Measurements from ENCODE around the gene AP3S1. TPM values are rescaled to one million over a fixed set of nuclear protein-coding genes. Genes with fewer than 3 reads are reported as not detected.
"Not testable (repeated sequence)": the region's sequence is repeated elsewhere in the genome, so short reads cannot be mapped to it uniquely, and the experiment has no call there.

The AP3S1 gene
- total RNA-seq, 1 donor from 2014 or later: 133 TPM

DNA sequence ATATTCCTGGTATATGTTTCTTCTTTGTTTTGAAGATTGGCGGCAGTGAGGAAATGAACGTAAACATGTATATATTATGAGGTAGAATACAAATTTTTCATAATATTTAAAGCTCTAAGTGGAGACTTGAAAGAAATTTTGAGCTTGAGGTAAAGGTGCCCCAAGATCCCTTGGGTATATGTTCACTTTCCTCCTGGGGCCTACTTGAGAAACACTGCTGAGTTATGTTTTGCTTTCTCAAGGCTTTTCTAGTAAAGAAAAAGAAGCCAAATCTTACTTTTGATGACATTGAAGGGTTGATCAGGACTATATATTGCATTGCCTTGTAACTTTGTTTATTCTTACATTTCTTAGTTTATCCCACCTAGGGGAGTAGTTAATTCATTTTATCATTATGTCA is 30.7 kb downstream of the AP3S1 start:
- H3K9me3 Mint-ChIP-seq (ENCODE audit: low read depth): no peaks in the 10 kb centered on the region
- no peak for DNase-seq (ENCODE audit: low spot score)
- H3K36me3 Mint-ChIP-seq (ENCODE audit: low read depth): peaks cover 20% of the 10 kb centered on the region
- no peak for TF ChIP-seq CTCF (IDR thresholded peaks at IDR 0.05)
- no peak overlapping the region for H3K27ac Mint-ChIP-seq (ENCODE audit: unreplicated experiment)
- H3K4me3 Mint-ChIP-seq (ENCODE audit: unreplicated experiment): no peak overlapping the region
- H3K4me1 Mint-ChIP-seq (ENCODE audit: low read depth): peaks cover 28% of the 10 kb centered on the region
- no peaks in the 10 kb centered on the region for H3K27me3 Mint-ChIP-seq (ENCODE audit: low read depth)

DNA sequence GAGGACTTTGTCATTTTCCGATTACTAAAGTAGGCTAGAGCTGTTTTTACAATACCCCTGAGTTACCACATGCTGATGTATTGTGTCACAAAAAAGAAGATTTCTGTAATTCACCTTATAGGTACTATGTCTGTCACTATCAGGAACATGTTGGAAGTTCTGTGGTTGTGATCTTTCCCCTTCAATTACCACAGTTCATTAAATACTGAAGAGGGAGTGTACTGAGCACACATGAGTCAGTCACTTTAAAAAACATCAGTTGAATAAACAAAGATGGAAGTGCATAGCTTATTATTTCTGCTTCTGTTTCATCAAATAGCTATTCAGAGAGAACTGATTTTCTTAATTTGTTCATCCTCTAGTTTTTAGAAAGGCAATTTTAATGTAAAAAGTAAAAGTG is 31.7 kb downstream of the AP3S1 start:
- Mint-ChIP-seq H3K36me3 (ENCODE audit: low read depth) (peaks cover 24% of the 10 kb centered on the region), H3K9me3 (ENCODE audit: low read depth) (no peaks in the 10 kb centered on the region), H3K27me3 (ENCODE audit: low read depth) (no peaks in the 10 kb centered on the region), H3K4me1 (ENCODE audit: low read depth) (peaks cover 21% of the 10 kb centered on the region), H3K4me3 (ENCODE audit: unreplicated experiment) (no peak overlapping the region), H3K27ac (ENCODE audit: unreplicated experiment) (no peak overlapping the region)
- no peak for TF ChIP-seq CTCF (IDR thresholded peaks at IDR 0.05)
- DNase-seq (ENCODE audit: low spot score): no peak

- DNase-seq (ENCODE audit: low spot score): no peak
- Mint-ChIP-seq H3K36me3 (ENCODE audit: low read depth) (peaks cover 31% of the 10 kb centered on the region), H3K27ac (ENCODE audit: unreplicated experiment) (no peak overlapping the region), H3K27me3 (ENCODE audit: low read depth) (no peaks in the 10 kb centered on the region), H3K9me3 (ENCODE audit: low read depth) (peaks cover 14% of the 10 kb centered on the region), H3K4me1 (ENCODE audit: low read depth) (peaks cover 12% of the 10 kb centered on the region), H3K4me3 (ENCODE audit: unreplicated experiment) (no peak overlapping the region)
- peak; percentile 24 for TF ChIP-seq CTCF (IDR thresholded peaks at IDR 0.05)
These were observed 33.7 kb downstream of the AP3S1 start for GRCh38 chr5:115875447-115875846.

DNA sequence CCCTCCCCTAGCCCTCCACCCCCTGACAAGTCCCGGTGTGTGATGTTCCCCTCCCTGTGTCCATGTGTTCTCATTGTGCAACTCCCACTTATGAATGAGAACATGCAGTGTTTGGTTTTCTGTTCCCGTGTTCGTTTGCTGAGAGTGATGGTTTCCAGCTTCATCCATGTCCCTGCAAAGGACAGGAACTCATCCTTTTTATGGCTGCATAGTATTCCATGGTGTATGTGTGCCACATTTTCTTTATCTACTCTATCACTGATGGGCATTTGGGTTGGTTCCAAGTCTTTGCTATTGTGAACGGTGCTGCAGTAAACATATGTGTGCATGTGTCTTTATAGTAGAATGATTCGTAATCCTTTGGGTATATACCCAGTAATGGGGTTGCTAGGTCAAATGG is 35.6 kb downstream of the AP3S1 start:
- not testable (repeated sequence) for DNase-seq (ENCODE audit: low spot score); H3K27ac Mint-ChIP-seq (ENCODE audit: unreplicated experiment); H3K27me3 Mint-ChIP-seq (ENCODE audit: low read depth); H3K4me3 Mint-ChIP-seq (ENCODE audit: unreplicated experiment)
- Mint-ChIP-seq H3K36me3 (ENCODE audit: low read depth) (peaks cover 22% of the 10 kb centered on the region), H3K9me3 (ENCODE audit: low read depth) (peaks cover 19% of the 10 kb centered on the region), H3K4me1 (ENCODE audit: low read depth) (peaks cover 12% of the 10 kb centered on the region)

- not testable (repeated sequence) for H3K4me1 Mint-ChIP-seq (ENCODE audit: low read depth); DNase-seq (ENCODE audit: low spot score); H3K27ac Mint-ChIP-seq (ENCODE audit: unreplicated experiment); H3K27me3 Mint-ChIP-seq (ENCODE audit: low read depth); H3K4me3 Mint-ChIP-seq (ENCODE audit: unreplicated experiment)
- peaks cover 19% of the 10 kb centered on the region for H3K9me3 Mint-ChIP-seq (ENCODE audit: low read depth)
- peaks cover 20% of the 10 kb centered on the region for H3K36me3 Mint-ChIP-seq (ENCODE audit: low read depth)
These were observed 40.7 kb downstream of the AP3S1 start for GRCh38 chr5:115882434-115882833.

GRCh38 chr5:115884704-115885103 is 43.0 kb downstream of the AP3S1 start:
- Mint-ChIP-seq H3K9me3 (ENCODE audit: low read depth) (peaks cover 12% of the 10 kb centered on the region), H3K4me3 (ENCODE audit: unreplicated experiment) (no peak overlapping the region), H3K27ac (ENCODE audit: unreplicated experiment) (no peak overlapping the region), H3K4me1 (ENCODE audit: low read depth) (peaks cover 3% of the 10 kb centered on the region), H3K36me3 (ENCODE audit: low read depth) (peaks cover 13% of the 10 kb centered on the region), H3K27me3 (ENCODE audit: low read depth) (no peaks in the 10 kb centered on the region)
- no peak for DNase-seq (ENCODE audit: low spot score)
- no peak for TF ChIP-seq CTCF (IDR thresholded peaks at IDR 0.05)

DNA sequence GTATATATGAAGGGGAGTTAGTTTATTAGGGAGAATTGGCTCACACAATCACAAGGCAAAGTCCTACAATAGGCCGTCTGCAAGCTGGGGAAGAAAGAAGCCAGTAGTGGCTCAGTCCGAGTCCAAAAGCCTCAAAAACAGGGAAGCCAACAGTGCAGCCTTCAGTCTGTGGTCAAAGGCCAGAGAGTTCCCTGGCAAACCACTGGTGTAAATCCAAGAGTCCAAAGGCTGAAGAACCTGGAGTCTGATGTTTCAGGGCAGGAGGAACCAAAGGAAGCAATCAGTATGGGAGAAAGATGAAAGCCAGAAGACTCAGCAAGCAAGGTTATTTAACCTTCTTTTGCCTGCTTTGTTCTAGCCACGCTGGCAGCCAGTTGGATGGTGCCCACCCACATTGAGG is 43.5 kb downstream of the AP3S1 start:
- not testable (repeated sequence) for H3K4me3 Mint-ChIP-seq (ENCODE audit: unreplicated experiment); H3K27me3 Mint-ChIP-seq (ENCODE audit: low read depth); H3K4me1 Mint-ChIP-seq (ENCODE audit: low read depth); DNase-seq (ENCODE audit: low spot score); H3K27ac Mint-ChIP-seq (ENCODE audit: unreplicated experiment); H3K36me3 Mint-ChIP-seq (ENCODE audit: low read depth); H3K9me3 Mint-ChIP-seq (ENCODE audit: low read depth)

All from chondrocyte (in vitro differentiated cells).